Measurements from ENCODE around the gene SNORC. TPM values are rescaled to one million over a fixed set of nuclear protein-coding genes. Genes with fewer than 3 reads are reported as not detected.

Gene SNORC
- total and polyA plus RNA-seq, 2 of the 4 experiments (the other 2 are of a cell fraction) = under 0.01 to 0.67 TPM

GRCh38 chr2:232873292-232873908, 3.3 kb downstream of the SNORC start:
- ChIA-PET POLR2A (ENCODE audit: unreplicated experiment) (no interaction called here), CTCF (no interaction called here)
- no peak for ATAC-seq (ENCODE audit: low read depth)
- no peak overlapping the region for H2BK120ac ChIP-seq (ENCODE audit: low read depth, low read length)
- peaks cover 18% of the 10 kb centered on the region for H3K27me3 ChIP-seq (ENCODE audit: control insufficient read depth, insufficient read depth, low read length)
- no peak overlapping the region for H3K18ac ChIP-seq (ENCODE audit: low read depth, low read length)
- no peak overlapping the region for H3K23ac ChIP-seq (ENCODE audit: low read depth, low read length)
- H4K20me1 ChIP-seq (ENCODE audit: insufficient read depth, low read length) = no peaks in the 10 kb centered on the region; the same call in 1 of the 2 replicates
- no peak for TF ChIP-seq SMC3 (IDR thresholded peaks at IDR 0.05; ENCODE audit: low read depth, low read length)
- no peak for TF ChIP-seq NFE2L2 (IDR thresholded peaks at IDR 0.05; ENCODE audit: low read depth, low read length)
- TF ChIP-seq RAD21 (IDR thresholded peaks at IDR 0.05; ENCODE audit: low read length) = no peak
- no peak for TF ChIP-seq BHLHE40 (IDR thresholded peaks at IDR 0.05; ENCODE audit: low read depth, low read length)
- no peak for TF ChIP-seq MXI1 (IDR thresholded peaks at IDR 0.05; ENCODE audit: borderline replicate concordance, low read depth, low read length)
- no peak for TF ChIP-seq USF2 (IDR thresholded peaks at IDR 0.05; ENCODE audit: low read depth, low read length)
- no peak for TF ChIP-seq RFX5 (IDR thresholded peaks at IDR 0.05; ENCODE audit: low read depth, low read length)
- TF ChIP-seq MAFK (IDR thresholded peaks at IDR 0.05; ENCODE audit: low read depth, low read length) = no peak
- H3K4me3 ChIP-seq (ENCODE audit: insufficient read depth, low read depth, low read length) = no peak overlapping the region
- H4K91ac ChIP-seq (ENCODE audit: insufficient read depth, low read depth, low read length) = no peak overlapping the region
- H3K79me1 ChIP-seq (ENCODE audit: low read depth in 1 of 2, low read length in 2 of 2) = no peaks in the 10 kb centered on the region
- no peak overlapping the region for H2AK9ac ChIP-seq (replicated peaks; ENCODE audit: low read depth, low read length, poor library complexity)
- in situ Hi-C loops (cut with MboI; ENCODE audit: low sequenced_read_pairs) = no loop called here
- H3K14ac ChIP-seq (replicated peaks; ENCODE audit: low read depth, low read length) = no peak overlapping the region
- H3K4me2 ChIP-seq (ENCODE audit: low read depth, low read length) = no peak overlapping the region
- no peaks in the 10 kb centered on the region for H3K9me1 ChIP-seq (ENCODE audit: insufficient read depth, low read length)
- H3K4me1 ChIP-seq (ENCODE audit: control insufficient read depth, insufficient read depth, low read length) = peaks cover 1% of the 10 kb centered on the region; the same call in 1 of the 2 replicates
- dilution Hi-C loops (cut with HindIII; ENCODE audit: low sequenced_read_pairs, unreplicated experiment) = no loop called here
- H4K5ac ChIP-seq (ENCODE audit: low read depth, low read length) = no peak overlapping the region
- no peak overlapping the region for H2BK15ac ChIP-seq (ENCODE audit: low read depth, low read length)
- no peak overlapping the region for H3K4ac ChIP-seq (ENCODE audit: low read depth, low read length)
- no TSS peak for BruUV-seq (replicated peaks)
- no peak overlapping the region for H2BK5ac ChIP-seq (ENCODE audit: low read depth, low read length, poor library complexity, severe bottlenecking)
- no peak overlapping the region for H3K9ac ChIP-seq (ENCODE audit: low read depth, low read length)
- H4K8ac ChIP-seq (ENCODE audit: low read depth in 2 of 2, low read length in 2 of 2) = no peak overlapping the region
- no peak overlapping the region for H2AFZ ChIP-seq (replicated peaks; ENCODE audit: low read length, poor library complexity)
- no peak overlapping the region for H2AK5ac ChIP-seq (ENCODE audit: low read depth, low read length)
- no peak overlapping the region for H3K27ac ChIP-seq (ENCODE audit: insufficient read depth, low read length)
- H3K36me3 ChIP-seq (ENCODE audit: control insufficient read depth, insufficient read depth, low read length) = no peaks in the 10 kb centered on the region
- 88% methylated on average over 7 of the region's 14 CpGs; no CpG with 5 or more reads in 1 of the 2 experiments for WGBS, 2 experiments (ENCODE audit: extremely low coverage in 2 of 2, insufficient read length in 1 of 2)
- H2BK20ac ChIP-seq (ENCODE audit: low read depth, low read length) = no peak overlapping the region
- H3K9me3 ChIP-seq (ENCODE audit: control insufficient read depth, insufficient read depth, low read length) = no peaks in the 10 kb centered on the region
- DNase-seq = no peak
- intact Hi-C loops (cut with micrococcal nuclease) = no loop called here
- no peak overlapping the region for H3K56ac ChIP-seq (ENCODE audit: extremely low read depth, insufficient read depth, low read length)
